DMS114 treated with DMSO at 0.1 percent for 48 hours (cell line): Measurements from ENCODE around the gene CUX1.
"Not testable (repeated sequence)": the region's sequence is repeated elsewhere in the genome, so short reads cannot be mapped to it uniquely, and the experiment has no call there.

ENCODE experiments used
- DNase-seq: peaks from one replicate; lab custom pipeline; 2025; ENCODE audit not compliant: unreplicated experiment; lab: John Stamatoyannopoulos, UW

CUX1 gene

GRCh38 chr7:101853684-101854083 is 36.3 kb downstream of the CUX1 start:
- no peak for DNase-seq

GRCh38 chr7:101854084-101854865 is 36.8 kb downstream of the CUX1 start:
- no peak for DNase-seq

GRCh38 chr7:101856473-101857357 is 39.3 kb downstream of the CUX1 start:
- DNase-seq, result no peak

- no peak for DNase-seq
These were observed 40.0 kb downstream of the CUX1 start for GRCh38 chr7:101857358-101857811.

- no peak for DNase-seq
These were observed 41.3 kb downstream of the CUX1 start for GRCh38 chr7:101858437-101859385.

- no peak for DNase-seq
These were observed 42.1 kb downstream of the CUX1 start for GRCh38 chr7:101859411-101860106.

- DNase-seq, result no peak
These were observed 43.1 kb downstream of the CUX1 start for GRCh38 chr7:101860316-101861217.

- no peak for DNase-seq
These were observed 43.9 kb downstream of the CUX1 start for GRCh38 chr7:101861218-101861775.

- no peak for DNase-seq
These were observed 45.1 kb downstream of the CUX1 start for GRCh38 chr7:101862280-101863220.

GRCh38 chr7:101863598-101863997 is 46.2 kb downstream of the CUX1 start:
- no peak for DNase-seq

GRCh38 chr7:101864039-101864438 is 46.6 kb downstream of the CUX1 start:
- DNase-seq, result no peak

GRCh38 chr7:101865031-101865430 is 47.6 kb downstream of the CUX1 start:
- DNase-seq, result no peak

- no peak for DNase-seq
These were observed 48.0 kb downstream of the CUX1 start for GRCh38 chr7:101865455-101865854.

- no peak for DNase-seq
These were observed 48.9 kb downstream of the CUX1 start for GRCh38 chr7:101866328-101866727.

GRCh38 chr7:101867265-101867664 is 49.8 kb downstream of the CUX1 start:
- no peak for DNase-seq

- not testable (repeated sequence) for DNase-seq
These were observed 50.3 kb downstream of the CUX1 start for GRCh38 chr7:101867681-101868080.

GRCh38 chr7:101868191-101868950 is 50.9 kb downstream of the CUX1 start:
- DNase-seq, result no peak
